Lower leg skin (tissue), 3 donors: ENCODE measurements around the gene GRAMD2A.

Source experiments
- CTCF ChIP-seq, 3 donors: fragments of 450-650 bp; IDR thresholded peaks; one replicate each; pipeline ENCODE4 v1.5.1; 2016; ENCODE audit warnings: antibody characterized with exemption in 3 of 3, mild to moderate bottlenecking in 3 of 3, moderate library complexity in 2 of 3
- POLR2A ChIP-seq, 2 donors: fragments of 450-650 bp; IDR thresholded peaks; one replicate each; pipeline ENCODE4 v1.6.1; 2016 to 2017; ENCODE audit warnings: antibody characterized with exemption in 2 of 2, mild to moderate bottlenecking in 1 of 2, moderate library complexity in 1 of 2

GRCh38 chr15:72128359-72128758, 69.2 kb downstream of the GRAMD2A start:
- TF ChIP-seq CTCF (IDR thresholded peaks at IDR 0.05), result no peak
- TF ChIP-seq POLR2A (IDR thresholded peaks at IDR 0.05), result no peak
